Tibial artery (tissue), 4 donors: Measurements from ENCODE around the gene NCAPD3.

Experiments
- DNase-seq, 2 donors: peaks; one replicate each; pipeline ENCODE4 v3.0.0-alpha.2; 2019
- H3K27ac ChIP-seq, 2 donors: fragments of 200-600 bp; sonication (generic) in 1 of 2; 1 replicate in 1 of 2; 2 replicates in 1 of 2; pipeline ENCODE4 v1.5.1; 2018 to 2019; ENCODE audit warnings: mild to moderate bottlenecking in 1 of 2
- H3K27me3 ChIP-seq, 2 donors: fragments of 200-600 bp; sonication (generic) in 1 of 2; one replicate each; pipeline versions ENCODE4 v1.5.1 to v1.6.0; 2016 to 2019
- H3K36me3 ChIP-seq, 3 donors: fragments of 200-600 bp; sonication (generic) in 2 of 3; one replicate each; pipeline ENCODE4 v1.5.1; 2016 to 2019; ENCODE audit warnings: mild to moderate bottlenecking in 2 of 3
- H3K4me1 ChIP-seq, 4 donors: fragments of 200-600 bp; sonication (generic) in 2 of 4; 1 replicate in 3 of 4; 2 replicates in 1 of 4; pipeline ENCODE4 v1.5.1; 2016 to 2019
- H3K4me3 ChIP-seq, 2 donors: fragments of 200-600 bp; sonication (generic) in 1 of 2; 1 replicate in 1 of 2; 2 replicates in 1 of 2; pipeline ENCODE4 v1.5.1; 2018 to 2019; ENCODE audit warnings: mild to moderate bottlenecking in 2 of 2
- H3K9me3 ChIP-seq, 3 donors: fragments of 200-600 bp; sonication (generic) in 1 of 3; one replicate each; pipeline ENCODE4 v1.5.1; 2016 to 2019
- intact Hi-C: fragments of 100-400 bp; cut with DNase I; formaldehyde crosslinking; loops from one replicate; pipeline ENCODE4 v1.15.0; 2023; ENCODE audit warnings: low total_unique reads
- TF ChIP-seq, protein P1 (sequence below), 2 experiments: fragments of 200-600 bp in 1 of 2; fragments of 450-650 bp in 1 of 2; IDR thresholded peaks; one replicate each; pipeline ENCODE4 v1.5.1; 2017 to 2019; ENCODE audit warnings: antibody characterized with exemption in 2 of 2, mild to moderate bottlenecking in 1 of 2, moderate library complexity in 1 of 2

Gene NCAPD3

DNA sequence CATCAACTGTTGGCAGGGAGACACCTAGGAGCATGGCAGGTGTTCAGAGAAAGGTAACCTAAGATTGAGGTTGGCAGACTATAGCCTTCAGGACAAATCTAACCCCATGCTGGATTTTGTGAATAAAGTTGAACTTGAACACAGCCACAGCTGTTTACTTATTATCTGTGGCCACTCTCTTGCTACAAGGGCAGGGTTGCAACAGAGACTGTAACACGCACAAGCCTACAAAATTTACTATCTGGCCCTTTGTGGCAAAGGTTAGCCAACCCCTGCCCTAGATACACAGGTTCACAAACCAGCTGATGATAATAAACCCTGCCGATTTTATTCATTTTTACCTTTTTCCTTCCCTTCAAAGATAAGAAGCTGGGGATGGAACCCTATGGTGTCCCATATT, 26.9 kb upstream of the NCAPD3 start:
- H3K4me3 ChIP-seq = no peak overlapping the region
- no peak for DNase-seq
- peaks cover 27 to 55% (median 43%) of the 10 kb centered on the region in 3 donors for H3K36me3 ChIP-seq
- H3K27ac ChIP-seq = no peak overlapping the region
- intact Hi-C loops = no loop called here
- TF ChIP-seq, protein P1, sequence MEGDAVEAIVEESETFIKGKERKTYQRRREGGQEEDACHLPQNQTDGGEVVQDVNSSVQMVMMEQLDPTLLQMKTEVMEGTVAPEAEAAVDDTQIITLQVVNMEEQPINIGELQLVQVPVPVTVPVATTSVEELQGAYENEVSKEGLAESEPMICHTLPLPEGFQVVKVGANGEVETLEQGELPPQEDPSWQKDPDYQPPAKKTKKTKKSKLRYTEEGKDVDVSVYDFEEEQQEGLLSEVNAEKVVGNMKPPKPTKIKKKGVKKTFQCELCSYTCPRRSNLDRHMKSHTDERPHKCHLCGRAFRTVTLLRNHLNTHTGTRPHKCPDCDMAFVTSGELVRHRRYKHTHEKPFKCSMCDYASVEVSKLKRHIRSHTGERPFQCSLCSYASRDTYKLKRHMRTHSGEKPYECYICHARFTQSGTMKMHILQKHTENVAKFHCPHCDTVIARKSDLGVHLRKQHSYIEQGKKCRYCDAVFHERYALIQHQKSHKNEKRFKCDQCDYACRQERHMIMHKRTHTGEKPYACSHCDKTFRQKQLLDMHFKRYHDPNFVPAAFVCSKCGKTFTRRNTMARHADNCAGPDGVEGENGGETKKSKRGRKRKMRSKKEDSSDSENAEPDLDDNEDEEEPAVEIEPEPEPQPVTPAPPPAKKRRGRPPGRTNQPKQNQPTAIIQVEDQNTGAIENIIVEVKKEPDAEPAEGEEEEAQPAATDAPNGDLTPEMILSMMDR (IDR thresholded peaks at IDR 0.05) = no peak
- H3K4me1 ChIP-seq = peaks cover 0 to 26% (median 20%) of the 10 kb centered on the region in 4 donors
- H3K27me3 ChIP-seq = no peaks in the 10 kb centered on the region
- no peaks in the 10 kb centered on the region for H3K9me3 ChIP-seq

DNA sequence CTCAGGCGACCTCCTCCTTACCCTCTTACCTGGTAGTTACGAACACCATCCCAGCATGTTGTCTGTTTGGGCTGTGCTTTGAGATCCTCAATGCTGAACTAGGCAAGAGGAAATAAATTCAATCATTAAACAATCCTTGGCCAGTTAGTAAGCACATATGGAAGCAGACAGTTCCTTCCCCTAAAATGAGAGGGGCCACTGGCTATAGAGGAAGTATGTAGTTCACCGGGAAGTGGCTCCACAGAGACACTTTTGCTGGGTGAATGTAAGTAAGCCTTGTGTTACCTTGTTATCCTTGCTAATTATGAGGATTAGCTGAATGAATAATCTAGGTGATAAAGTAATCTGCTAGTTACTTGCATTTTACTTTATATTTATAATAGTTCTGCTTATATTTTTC, 26.5 kb upstream of the NCAPD3 start:
- intact Hi-C loops = no loop called here
- no peak for DNase-seq
- Histone ChIP-seq H3K36me3 (peaks cover 27 to 59% (median 48%) of the 10 kb centered on the region in 3 donors), H3K9me3 (no peaks in the 10 kb centered on the region), H3K4me1 (peaks cover 0 to 26% (median 20%) of the 10 kb centered on the region in 4 donors), H3K27me3 (no peaks in the 10 kb centered on the region), H3K27ac (no peak overlapping the region), H3K4me3 (no peak overlapping the region)
- TF ChIP-seq, protein P1 (IDR thresholded peaks at IDR 0.05) = no peak

DNA sequence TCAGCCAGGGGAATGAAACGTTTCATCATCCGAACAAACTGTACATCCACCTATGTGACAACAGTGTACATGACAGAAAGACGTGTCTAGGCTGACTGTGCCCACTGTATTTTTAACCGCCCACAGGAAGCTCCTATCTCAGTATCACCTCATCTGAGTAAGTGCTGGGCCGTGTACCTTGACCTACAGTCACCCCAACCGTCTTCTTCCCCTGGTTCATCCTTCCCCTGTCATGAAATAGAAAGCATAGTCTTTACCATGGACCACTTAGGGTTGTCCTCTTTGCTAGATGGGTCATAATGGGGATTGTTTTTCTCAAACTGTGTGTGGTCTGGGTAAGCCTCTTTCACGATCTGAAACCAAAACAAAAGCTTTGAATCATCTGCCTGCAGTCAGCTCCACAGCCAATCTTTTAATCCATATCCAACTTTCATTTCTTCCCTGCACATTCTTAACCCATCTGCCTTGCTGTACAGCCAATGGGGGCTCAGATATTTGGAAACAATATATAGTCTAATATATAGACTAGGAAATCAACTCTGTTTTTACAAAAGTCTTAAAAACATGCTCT, 25.2 kb upstream of the NCAPD3 start:
- Histone ChIP-seq H3K36me3 (peaks cover 31 to 72% (median 60%) of the 10 kb centered on the region in 3 donors), H3K27me3 (no peaks in the 10 kb centered on the region), H3K4me3 (no peak overlapping the region), H3K27ac (no peak overlapping the region), H3K4me1 (peaks cover 0 to 14% (median 11%) of the 10 kb centered on the region in 4 donors), H3K9me3 (no peaks in the 10 kb centered on the region)
- TF ChIP-seq, protein P1 (IDR thresholded peaks at IDR 0.05) = no peak
- intact Hi-C loops = loop anchor here (5.0 kb wide), 1 partner anchor 78 kb away; no protein-coding TSS in a partner anchor
- no peak for DNase-seq

DNA sequence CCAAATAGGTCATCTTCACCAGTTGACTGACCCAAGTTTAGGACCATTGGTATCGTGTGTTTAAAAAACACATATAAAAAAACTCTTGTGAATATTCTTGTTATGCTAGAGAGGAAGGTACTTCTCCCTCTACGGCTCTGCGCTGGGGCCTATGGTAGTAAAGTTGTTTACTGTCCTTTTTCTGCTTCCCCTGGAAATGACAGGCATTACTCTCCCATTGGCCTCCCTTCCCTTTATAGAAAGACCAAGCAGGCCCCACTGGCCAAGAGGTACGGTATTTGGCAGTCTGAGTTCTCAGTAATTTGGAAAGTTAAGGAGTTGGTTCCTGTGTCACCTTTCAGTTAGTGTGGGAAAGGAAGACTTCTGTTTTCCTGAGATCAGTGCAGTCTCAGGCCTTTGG, 22.9 kb upstream of the NCAPD3 start:
- Histone ChIP-seq H3K27ac (no peak overlapping the region), H3K4me3 (no peak overlapping the region), H3K4me1 (peaks cover 0 to 5% (median 2%) of the 10 kb centered on the region in 4 donors), H3K9me3 (no peaks in the 10 kb centered on the region), H3K27me3 (no peaks in the 10 kb centered on the region), H3K36me3 (peaks cover 48 to 95% (median 82%) of the 10 kb centered on the region in 3 donors)
- no peak for DNase-seq
- intact Hi-C loops = loop anchor here (5.0 kb wide), 1 partner anchor 81 kb away; no protein-coding TSS in a partner anchor
- TF ChIP-seq, protein P1 (IDR thresholded peaks at IDR 0.05) = no peak

DNA sequence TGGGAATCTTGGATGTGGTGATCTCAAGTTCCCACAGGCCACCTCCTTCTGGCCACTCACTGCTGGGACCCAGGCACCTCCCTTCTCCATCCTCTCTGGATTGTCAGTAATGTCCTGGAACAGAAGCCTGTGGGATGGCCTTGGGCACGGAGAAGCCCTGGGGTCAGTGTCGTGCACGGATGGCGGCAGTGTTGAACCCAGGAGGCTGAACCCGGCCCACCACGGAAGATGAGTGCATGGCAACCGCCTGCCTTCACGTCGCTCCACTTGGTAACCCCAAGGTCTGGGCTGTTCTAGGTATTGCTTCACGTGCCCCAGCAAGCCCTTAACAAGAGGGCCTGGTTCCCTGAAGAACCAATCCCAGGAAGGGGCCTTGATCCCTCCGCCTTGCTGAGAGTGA, 22.3 kb upstream of the NCAPD3 start:
- H3K36me3 ChIP-seq = peaks cover 48 to 100% (median 88%) of the 10 kb centered on the region in 3 donors
- H3K27me3 ChIP-seq = no peaks in the 10 kb centered on the region
- no peak overlapping the region for H3K4me3 ChIP-seq
- no peaks in the 10 kb centered on the region for H3K4me1 ChIP-seq
- DNase-seq = no peak
- no peak overlapping the region for H3K27ac ChIP-seq
- no peaks in the 10 kb centered on the region for H3K9me3 ChIP-seq
- TF ChIP-seq, protein P1 (IDR thresholded peaks at IDR 0.05) = no peak
- intact Hi-C loops = loop anchor here (5.0 kb wide), 1 partner anchor 81 kb away; no protein-coding TSS in a partner anchor
